GM18508 (cell line): ENCODE measurements around the gene RNF145.
"Not testable (repeated sequence)": the region's sequence is repeated elsewhere in the genome, so short reads cannot be mapped to it uniquely, and the experiment has no call there.

ENCODE experiments used
- ATAC-seq: cut with Tn5 transposase; IDR thresholded peaks from one replicate; pipeline ENCODE4 v1.9.1; 2021; ENCODE audit warnings: moderate number of reproducible peaks; ENCODE audit not compliant: insufficient read depth, unreplicated experiment

The RNF145 gene

DNA sequence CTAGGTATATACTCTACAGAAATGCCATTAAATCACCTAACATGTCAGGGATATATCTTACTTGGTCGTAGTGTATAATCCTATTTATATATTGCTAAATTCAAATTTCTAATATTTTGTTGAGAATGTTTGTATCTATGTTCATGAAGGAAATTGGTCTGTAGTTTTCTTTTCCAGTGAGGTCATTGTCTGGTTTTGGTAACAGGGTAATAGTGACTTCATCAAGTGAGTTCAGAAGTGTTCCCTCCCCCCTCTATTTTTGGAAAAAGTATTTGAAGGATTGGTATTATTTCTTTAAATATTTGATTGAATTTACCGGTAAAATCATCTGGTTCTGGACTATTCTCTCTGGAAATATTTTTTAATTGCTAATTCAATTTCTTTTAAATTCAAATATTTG lies 86.2 kb downstream of the RNF145 start:
- no peak for ATAC-seq

GRCh38 chr5:159121061-159121460 lies 88.3 kb downstream of the RNF145 start:
- no peak for ATAC-seq

GRCh38 chr5:159120446-159120845 lies 88.9 kb downstream of the RNF145 start:
- no peak for ATAC-seq

DNA sequence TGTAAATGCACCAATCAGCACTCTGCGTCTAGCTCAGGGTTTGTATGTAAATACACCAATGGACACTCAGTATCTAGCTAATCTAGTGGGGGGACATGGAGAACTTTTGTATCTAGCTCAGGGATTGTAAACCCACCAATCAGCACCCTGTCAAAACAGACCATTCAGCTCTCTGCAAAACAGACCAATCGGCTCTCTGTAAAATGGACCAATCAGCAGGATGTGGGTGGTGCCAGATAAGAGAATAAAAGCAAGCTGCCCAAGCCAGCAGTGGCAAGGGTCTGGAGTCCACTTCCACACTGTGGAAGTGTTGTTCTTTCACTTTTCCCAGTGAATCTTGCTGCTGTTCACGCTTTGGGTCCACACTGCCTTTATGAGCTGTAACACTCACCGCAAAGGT lies 89.5 kb downstream of the RNF145 start:
- not testable (repeated sequence) for ATAC-seq

- ATAC-seq: not testable (repeated sequence)
Observed at GRCh38 chr5:159118958-159119659, 90.2 kb downstream of the RNF145 start.

DNA sequence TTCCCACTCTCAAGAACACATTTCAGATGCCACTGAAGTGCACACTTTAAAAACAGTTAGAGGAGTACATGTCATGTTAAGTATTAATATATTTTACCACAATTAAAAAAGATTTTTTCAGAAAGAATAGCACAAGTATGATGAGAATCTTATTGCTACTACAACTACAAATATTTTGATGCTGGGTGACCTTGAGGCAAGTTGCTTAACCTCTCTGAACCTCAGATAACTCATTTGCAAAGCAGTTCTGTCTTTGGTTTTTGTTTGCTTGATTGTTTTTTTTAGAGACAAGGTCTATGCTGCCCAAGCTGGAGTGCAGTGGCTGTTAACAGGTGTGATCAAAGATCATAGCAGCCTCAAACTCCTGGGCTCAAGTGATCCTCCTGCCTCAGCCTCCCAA lies 95.9 kb downstream of the RNF145 start:
- ATAC-seq: no peak

GRCh38 chr5:159112436-159112835 lies 96.9 kb downstream of the RNF145 start:
- no peak for ATAC-seq
